CD14-positive monocyte (primary cell): ENCODE measurements around the gene S100A14. TPM values are rescaled to one million over a fixed set of nuclear protein-coding genes. Genes with fewer than 3 reads are reported as not detected.

Source experiments
- DNase-seq, 3 donors: peaks; one replicate each; pipeline ENCODE4 v3.0.0-alpha.2; 2011 to 2022
- H2AFZ ChIP-seq: 2 replicates; pipeline ENCODE4 v1.6.0; 2012; ENCODE audit warnings: mild to moderate bottlenecking, low read depth, low read length, inconsistent platforms; ENCODE audit not compliant: insufficient read depth, poor library complexity, severe bottlenecking
- H3K27ac ChIP-seq, 2 donors: 1 replicate in 1 of 2; 2 replicates in 1 of 2; pipeline ENCODE4 v1.5.1; 2012 to 2013; ENCODE audit warnings: low read length in 2 of 2, control low read depth in 1 of 2, inconsistent platforms in 1 of 2, low read depth in 1 of 2, mild to moderate bottlenecking in 1 of 2
- H3K27me3 ChIP-seq, 2 donors: one replicate each; pipeline versions ENCODE4 v1.6.0 to v1.6.1; 2011 to 2013; ENCODE audit warnings: low read length in 2 of 2; ENCODE audit not compliant: control insufficient read depth in 2 of 2, insufficient read depth in 2 of 2
- H3K36me3 ChIP-seq, 2 donors: replicated peaks in 1 of 2; 1 replicate in 1 of 2; 2 replicates in 1 of 2; pipeline versions ENCODE4 v1.5.1 to v1.6.1; 2012 to 2013; ENCODE audit warnings: low read length in 2 of 2, control low read depth in 1 of 2, inconsistent platforms in 1 of 2, mild to moderate bottlenecking in 1 of 2; ENCODE audit not compliant: insufficient read depth in 2 of 2, control insufficient read depth in 1 of 2
- H3K4me1 ChIP-seq, 2 donors: 1 replicate in 1 of 2; 2 replicates in 1 of 2; pipeline versions ENCODE4 v1.5.1 to v1.6.1; 2012 to 2013; ENCODE audit warnings: low read length in 2 of 2, control low read depth in 1 of 2, inconsistent platforms in 1 of 2, mild to moderate bottlenecking in 1 of 2, moderate library complexity in 1 of 2; ENCODE audit not compliant: insufficient read depth in 2 of 2, control insufficient read depth in 1 of 2
- H3K4me2 ChIP-seq: replicated peaks from 2 replicates; pipeline ENCODE3; 2012; ENCODE audit warnings: low read length, moderate library complexity, mild to moderate bottlenecking; ENCODE audit not compliant: poor library complexity, severe bottlenecking; ENCODE audit errors: extremely low read depth
- H3K4me3 ChIP-seq, 3 experiments: fragments of 200-600 bp in 1 of 3; sonication (generic) in 1 of 3; replicated peaks in 1 of 3; 1 replicate in 2 of 3; 2 replicates in 1 of 3; pipeline ENCODE4 v1.5.1; 2011 to 2013; ENCODE audit warnings: low read length in 3 of 3, mild to moderate bottlenecking in 3 of 3, control low read depth in 2 of 3, low read depth in 2 of 3, inconsistent platforms in 1 of 3, moderate library complexity in 1 of 3
- H3K79me2 ChIP-seq: 2 replicates; pipeline ENCODE4 v1.6.0; 2012; ENCODE audit warnings: mild to moderate bottlenecking, control low read depth, inconsistent platforms, low read length, moderate library complexity; ENCODE audit not compliant: insufficient read depth
- H3K9ac ChIP-seq: 2 replicates; pipeline ENCODE4 v1.6.0; 2017; ENCODE audit warnings: low read length, mild to moderate bottlenecking; ENCODE audit not compliant: insufficient read depth, poor library complexity, severe bottlenecking
- H3K9me3 ChIP-seq, 2 donors: replicated peaks in 1 of 2; 1 replicate in 1 of 2; 2 replicates in 1 of 2; pipeline versions ENCODE4 v1.5.1 to v1.6.1; 2012 to 2013; ENCODE audit warnings: low read length in 2 of 2, control low read depth in 1 of 2; ENCODE audit not compliant: control insufficient read depth in 1 of 2, insufficient read depth in 1 of 2
- H4K20me1 ChIP-seq: 2 replicates; pipeline ENCODE4 v1.6.0; 2012; ENCODE audit warnings: mild to moderate bottlenecking, low read length, control low read depth, moderate library complexity; ENCODE audit not compliant: insufficient read depth
- H3K27ac Mint-ChIP-seq, 7 donors: one replicate each; pipeline ENCODE4 v1.8.0; 2020; ENCODE audit warnings: mild to moderate bottlenecking in 7 of 7, mixed read lengths in 7 of 7, moderate library complexity in 6 of 7, inconsistent platforms in 2 of 7
- H3K27me3 Mint-ChIP-seq, 3 donors: one replicate each; pipeline ENCODE4 v1.8.0; 2021 to 2022; ENCODE audit warnings: low read depth in 3 of 3, mild to moderate bottlenecking in 3 of 3, mixed read lengths in 3 of 3, moderate library complexity in 3 of 3, inconsistent platforms in 1 of 3
- H3K36me3 Mint-ChIP-seq, 2 donors: one replicate each; pipeline ENCODE4 v1.8.0; 2020; ENCODE audit warnings: mixed read lengths in 2 of 2, inconsistent platforms in 1 of 2, mild to moderate bottlenecking in 1 of 2
- H3K4me1 Mint-ChIP-seq: one replicate; pipeline ENCODE4 v1.8.0; 2020; ENCODE audit warnings: mild to moderate bottlenecking, mixed read lengths
- H3K4me3 Mint-ChIP-seq, 2 donors: one replicate each; pipeline ENCODE4 v1.8.0; 2020; ENCODE audit warnings: mild to moderate bottlenecking in 2 of 2, mixed read lengths in 2 of 2, moderate library complexity in 1 of 2
- H3K9me3 Mint-ChIP-seq, 7 donors: one replicate each; pipeline ENCODE4 v1.8.0; 2020 to 2022; ENCODE audit warnings: mixed read lengths in 7 of 7, mild to moderate bottlenecking in 6 of 7, moderate library complexity in 6 of 7, inconsistent platforms in 2 of 7
- WGBS: methylation state at CpG from one replicate; pipeline ENCODE4 v1.1.5; 2013; ENCODE audit warnings: missing lambda C conversion rate; ENCODE audit not compliant: insufficient coverage; 5-methylcytosine and 5-hydroxymethylcytosine counted together
- intact Hi-C, 2 donors: fragments of 100-400 bp; cut with micrococcal nuclease; formaldehyde crosslinking; loops; one replicate each; pipeline versions ENCODE4 v1.15.0 to v1.15.1; 2023
- polyA plus RNA-seq, 3 donors: library from polyadenylated mRNA; depleted of rRNA in 1 of 3; unstranded in 2 of 3; stranded (reverse) in 1 of 3; fragments of 300-500 nt in 2 of 3; fragments of >200 nt in 1 of 3; fragmentation: Illumina TruSeq in 2 of 3; gene quantifications; 1 replicate in 2 of 3; 2 replicates in 1 of 3; pipeline ENCODE4 v1.2.3, GENCODE V29; 2012 to 2021
- TF ChIP-seq, protein P1 (sequence below): fragments of 200-600 bp; IDR thresholded peaks from one replicate; pipeline ENCODE4 v1.8.0; 2022; ENCODE audit warnings: antibody characterized with exemption, mild to moderate bottlenecking

Gene S100A14
- polyA plus RNA-seq, 3 donors, result 0.08 TPM; not detected in 2

GRCh38 chr1:153619171-153619570 is 3.0 kb upstream of the S100A14 start:
- no peak overlapping the region for H3K4me3 Mint-ChIP-seq
- H3K79me2 ChIP-seq, result no peaks in the 10 kb centered on the region
- 91% methylated on average over 6 of the region's 6 CpGs for WGBS
- TF ChIP-seq, protein P1, sequence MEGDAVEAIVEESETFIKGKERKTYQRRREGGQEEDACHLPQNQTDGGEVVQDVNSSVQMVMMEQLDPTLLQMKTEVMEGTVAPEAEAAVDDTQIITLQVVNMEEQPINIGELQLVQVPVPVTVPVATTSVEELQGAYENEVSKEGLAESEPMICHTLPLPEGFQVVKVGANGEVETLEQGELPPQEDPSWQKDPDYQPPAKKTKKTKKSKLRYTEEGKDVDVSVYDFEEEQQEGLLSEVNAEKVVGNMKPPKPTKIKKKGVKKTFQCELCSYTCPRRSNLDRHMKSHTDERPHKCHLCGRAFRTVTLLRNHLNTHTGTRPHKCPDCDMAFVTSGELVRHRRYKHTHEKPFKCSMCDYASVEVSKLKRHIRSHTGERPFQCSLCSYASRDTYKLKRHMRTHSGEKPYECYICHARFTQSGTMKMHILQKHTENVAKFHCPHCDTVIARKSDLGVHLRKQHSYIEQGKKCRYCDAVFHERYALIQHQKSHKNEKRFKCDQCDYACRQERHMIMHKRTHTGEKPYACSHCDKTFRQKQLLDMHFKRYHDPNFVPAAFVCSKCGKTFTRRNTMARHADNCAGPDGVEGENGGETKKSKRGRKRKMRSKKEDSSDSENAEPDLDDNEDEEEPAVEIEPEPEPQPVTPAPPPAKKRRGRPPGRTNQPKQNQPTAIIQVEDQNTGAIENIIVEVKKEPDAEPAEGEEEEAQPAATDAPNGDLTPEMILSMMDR, result no peak
- H4K20me1 ChIP-seq, result no peaks in the 10 kb centered on the region
- H3K9ac ChIP-seq, result no peak overlapping the region
- no peaks in the 10 kb centered on the region for H3K27me3 ChIP-seq
- H2AFZ ChIP-seq, result no peak overlapping the region
- H3K4me2 ChIP-seq, result no peak overlapping the region
- H3K4me1 Mint-ChIP-seq, result peaks cover 31% of the 10 kb centered on the region
- H3K36me3 Mint-ChIP-seq, result peaks cover 0 to 6% of the 10 kb centered on the region in 2 donors
- H3K9me3 Mint-ChIP-seq, result peaks cover 0 to 9% (median 4%) of the 10 kb centered on the region in 7 donors
- H3K36me3 ChIP-seq, result no peaks in the 10 kb centered on the region
- H3K27ac ChIP-seq, result no peak overlapping the region
- H3K4me1 ChIP-seq, result peaks cover 34 to 39% of the 10 kb centered on the region in 2 donors
- intact Hi-C loops, result loop anchor here in 1 of 2 donors (5.0 kb wide), 1 partner anchor 107 kb away; no protein-coding TSS in a partner anchor
- peaks cover 0 to 4% of the 10 kb centered on the region in 2 donors for H3K9me3 ChIP-seq
- H3K27ac Mint-ChIP-seq, result no peak overlapping the region
- no peak for DNase-seq
- H3K27me3 Mint-ChIP-seq, result peaks cover 0 to 2% (median 0%) of the 10 kb centered on the region in 3 donors
- H3K4me3 ChIP-seq, result no peak overlapping the region

DNA sequence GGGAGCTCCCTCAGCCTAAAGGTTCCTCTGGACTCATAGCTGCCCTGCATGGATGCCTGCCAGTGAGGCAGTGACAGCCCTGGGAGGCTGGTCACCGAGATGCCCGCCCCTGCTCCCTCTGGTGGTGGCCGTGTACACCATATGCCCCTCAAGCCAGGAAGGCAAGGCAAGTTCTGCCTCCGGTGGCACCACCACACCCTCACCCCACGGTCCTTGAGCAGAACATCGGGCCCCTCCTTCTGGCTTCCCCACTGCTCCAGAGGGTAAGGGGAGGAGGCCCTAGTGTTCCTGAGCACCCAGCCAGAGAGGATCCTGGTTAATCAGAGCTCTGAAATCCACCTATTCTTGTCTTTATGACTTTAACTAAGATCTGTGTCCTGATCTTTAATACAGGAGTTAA is 1.5 kb upstream of the S100A14 start:
- Histone ChIP-seq H3K4me1 (peaks cover 19 to 23% of the 10 kb centered on the region in 2 donors), H2AFZ (peak overlapping the region; percentile 62), H3K4me3 (no peak overlapping the region), H3K9me3 (peaks cover 0 to 4% of the 10 kb centered on the region in 2 donors), H4K20me1 (no peaks in the 10 kb centered on the region), H3K27me3 (no peaks in the 10 kb centered on the region), H3K27ac (no peak overlapping the region), H3K79me2 (no peaks in the 10 kb centered on the region), H3K36me3 (no peaks in the 10 kb centered on the region), H3K9ac (no peak overlapping the region), H3K4me2 (no peak overlapping the region)
- H3K36me3 Mint-ChIP-seq, result peaks cover 0 to 6% of the 10 kb centered on the region in 2 donors
- peak overlapping the region in 2 of 7 donors; percentile 30 to 42 for H3K27ac Mint-ChIP-seq
- TF ChIP-seq, protein P1, result no peak
- H3K4me1 Mint-ChIP-seq, result peaks cover 16% of the 10 kb centered on the region
- no CpG with 5 or more reads among the region's 6 CpGs for WGBS
- peak; percentile 62 to 73 (median 70) for DNase-seq
- intact Hi-C loops, result loop anchor here in 1 of 2 donors (5.0 kb wide), 1 partner anchor 105 kb away; no protein-coding TSS in a partner anchor
- no peak overlapping the region for H3K4me3 Mint-ChIP-seq
- H3K27me3 Mint-ChIP-seq, result peaks cover 0 to 2% (median 0%) of the 10 kb centered on the region in 3 donors
- H3K9me3 Mint-ChIP-seq, result peaks cover 0 to 9% (median 4%) of the 10 kb centered on the region in 7 donors
